HG02870 (cell line): ENCODE data around the gene THADA.

Experiments
- ATAC-seq: cut with Tn5 transposase; IDR thresholded peaks from one replicate; pipeline ENCODE4 v1.9.1; 2021; ENCODE audit warnings: mild to moderate bottlenecking, moderate library complexity; ENCODE audit not compliant: unreplicated experiment

Gene THADA

DNA sequence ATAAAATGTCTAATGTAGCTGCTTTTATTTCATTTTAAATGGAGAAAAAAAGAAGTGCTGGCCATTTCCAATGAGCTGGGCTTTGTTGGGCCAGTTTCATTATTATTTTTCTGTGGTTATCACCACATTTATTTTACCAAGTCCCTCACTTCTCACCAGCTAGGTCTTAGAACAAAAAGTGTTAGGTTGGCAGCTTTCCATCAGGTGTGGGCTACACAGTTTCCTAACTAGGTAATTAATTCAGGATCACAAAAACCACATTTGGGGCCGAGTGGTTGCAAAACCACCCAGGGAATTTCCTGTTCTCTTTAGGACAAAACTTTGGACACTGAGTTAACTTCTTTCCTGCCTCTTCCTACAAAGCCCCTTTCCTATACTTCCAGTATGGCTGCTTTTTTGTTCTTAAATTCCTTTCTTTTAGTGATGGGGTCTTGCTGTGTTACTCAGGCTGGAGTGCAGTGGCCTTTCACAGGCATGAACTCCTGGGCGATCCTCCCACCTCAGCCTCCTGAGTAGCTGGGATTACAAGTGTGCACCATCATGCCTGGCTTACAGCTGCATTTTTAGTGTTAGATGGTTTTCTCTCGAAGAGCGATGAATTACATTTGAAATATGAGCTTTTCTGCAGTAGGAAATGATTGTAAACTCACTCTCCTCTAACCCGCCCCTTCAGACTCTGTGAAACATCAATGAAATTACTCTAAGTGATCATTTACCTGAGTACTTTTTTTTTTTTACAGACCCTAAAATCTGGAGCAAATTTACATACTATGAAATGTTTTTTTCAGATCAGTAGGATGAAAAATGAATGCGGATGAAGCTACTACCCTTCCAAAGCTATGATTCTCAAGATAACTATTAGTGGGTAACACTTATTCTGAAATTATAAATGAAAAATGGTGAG lies 366.8 kb downstream of the THADA start:
- no peak for ATAC-seq

- no peak for ATAC-seq
Observed at GRCh38 chr2:43228321-43228751, 367.5 kb downstream of the THADA start.

GRCh38 chr2:43227830-43228281 lies 368.0 kb downstream of the THADA start:
- no peak for ATAC-seq

DNA sequence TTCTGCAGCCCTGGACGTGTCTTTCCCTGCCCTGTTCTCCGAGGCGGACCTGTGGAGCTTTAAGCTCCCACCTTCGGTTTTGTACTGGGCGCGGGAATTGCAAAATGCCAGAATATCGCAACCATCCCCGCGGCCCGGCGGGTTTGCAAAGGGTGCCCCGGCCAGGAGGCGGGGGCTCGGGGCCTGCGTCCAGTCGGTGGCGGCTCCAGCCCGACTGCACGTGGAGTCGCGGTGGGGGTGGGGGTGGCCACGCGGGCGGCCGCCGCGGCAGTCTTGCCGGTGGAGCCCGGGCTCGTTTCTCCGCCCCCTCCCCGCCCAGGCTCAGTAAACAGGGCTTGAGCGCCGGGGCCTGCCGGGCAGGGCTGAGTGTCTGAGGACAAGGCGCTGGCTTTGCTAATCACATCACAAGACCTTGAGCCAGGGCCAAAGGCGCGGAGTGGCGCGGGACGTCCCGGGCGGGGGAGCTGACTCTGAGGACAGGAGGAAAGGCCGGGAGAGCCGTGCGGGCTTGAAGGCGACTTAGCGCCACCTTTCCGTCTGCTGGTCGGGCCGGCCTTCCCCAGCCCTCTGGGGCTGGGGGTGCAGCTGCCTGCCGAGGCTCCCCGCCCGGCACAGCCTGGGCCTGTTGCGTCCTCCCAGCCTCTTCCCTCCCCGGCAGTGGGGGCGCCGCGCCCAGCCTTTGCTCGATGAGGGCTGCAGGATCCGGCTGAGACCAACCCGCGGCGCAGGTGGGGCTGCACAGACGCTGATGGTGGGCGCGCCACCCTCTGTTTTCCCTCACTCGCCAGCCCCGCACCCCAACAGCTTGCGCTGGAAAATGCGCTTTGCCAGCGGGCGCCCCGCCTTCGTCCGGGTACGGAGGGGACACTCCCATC lies 368.6 kb downstream of the THADA start:
- ATAC-seq = peak; percentile 24

GRCh38 chr2:43226558-43226954 lies 369.3 kb downstream of the THADA start, which contains the start of gene ZFP36L2:
ZFP36L2 (minus strand) TSS chr2:43226606; CDS start chr2:43226315, 291 bp downstream.
- ATAC-seq = peak; percentile 57

GRCh38 chr2:43225788-43226557 lies 369.9 kb downstream of the THADA start:
- ATAC-seq = peak; percentile 30

DNA sequence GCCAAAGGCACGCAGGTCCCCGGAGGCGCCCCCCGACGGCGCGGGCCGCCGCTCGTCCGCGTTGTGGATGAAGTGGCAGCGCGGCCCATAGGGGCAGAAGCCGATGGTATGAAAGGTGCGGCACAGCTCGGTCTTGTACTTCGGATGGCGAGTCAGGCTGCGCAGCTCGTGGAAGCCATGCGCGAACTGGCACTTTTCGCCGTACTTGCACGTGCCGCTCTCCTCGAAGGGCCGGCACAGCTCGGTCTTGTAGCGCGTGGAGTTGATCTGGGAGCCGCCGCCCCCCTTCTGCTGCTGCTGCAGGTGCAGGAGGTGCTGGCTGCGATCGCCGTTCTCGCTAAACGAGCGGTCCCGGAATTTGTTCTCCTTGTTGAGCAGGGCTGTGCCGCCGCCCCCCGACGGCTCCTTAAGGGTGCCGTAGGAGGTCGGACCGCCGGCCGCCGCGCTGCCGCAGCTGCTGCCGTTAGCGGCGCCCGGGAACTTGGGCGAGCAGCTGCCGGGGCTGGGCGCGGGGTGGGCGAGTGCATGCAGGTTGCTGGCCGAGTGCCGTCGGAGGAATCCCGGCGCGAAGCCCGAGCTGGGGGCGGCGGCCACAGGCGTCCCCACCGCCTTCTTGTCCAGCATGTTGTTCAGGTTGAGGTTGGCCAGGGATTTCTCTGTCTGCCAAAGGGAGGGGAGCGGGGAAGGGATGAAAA lies 370.6 kb downstream of the THADA start:
- ATAC-seq = no peak

DNA sequence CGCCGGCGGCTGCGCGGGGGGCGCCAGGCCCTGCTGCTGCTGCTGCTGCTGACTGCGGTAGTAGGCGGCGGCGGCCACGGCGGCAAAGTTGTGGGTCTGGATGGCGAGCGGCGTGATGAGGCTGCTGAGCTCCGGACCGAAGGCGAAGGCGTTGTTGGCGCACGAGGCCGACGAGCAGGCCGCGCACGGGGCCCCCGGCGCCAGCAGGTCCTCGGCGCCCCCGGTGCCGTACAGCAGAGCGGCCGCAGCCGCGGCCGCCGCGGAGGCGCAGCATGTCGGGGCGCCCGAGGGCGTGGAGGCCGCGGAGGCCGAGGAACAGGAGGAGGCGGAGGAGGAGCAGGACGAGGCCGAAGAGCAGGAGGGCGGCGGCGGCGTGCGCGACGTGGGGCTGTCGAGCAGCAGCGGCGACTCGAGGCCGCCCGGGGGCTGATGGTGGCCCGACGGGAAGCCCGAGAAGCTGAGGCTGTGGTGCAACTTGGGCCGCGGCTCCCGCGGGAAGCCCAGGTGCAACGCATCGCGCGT lies 371.2 kb downstream of the THADA start:
- ATAC-seq = no peak

GRCh38 chr2:43224131-43224570 lies 371.7 kb downstream of the THADA start:
- no peak for ATAC-seq

- no peak for ATAC-seq
Observed at GRCh38 chr2:43223521-43224001, 372.3 kb downstream of the THADA start.

DNA sequence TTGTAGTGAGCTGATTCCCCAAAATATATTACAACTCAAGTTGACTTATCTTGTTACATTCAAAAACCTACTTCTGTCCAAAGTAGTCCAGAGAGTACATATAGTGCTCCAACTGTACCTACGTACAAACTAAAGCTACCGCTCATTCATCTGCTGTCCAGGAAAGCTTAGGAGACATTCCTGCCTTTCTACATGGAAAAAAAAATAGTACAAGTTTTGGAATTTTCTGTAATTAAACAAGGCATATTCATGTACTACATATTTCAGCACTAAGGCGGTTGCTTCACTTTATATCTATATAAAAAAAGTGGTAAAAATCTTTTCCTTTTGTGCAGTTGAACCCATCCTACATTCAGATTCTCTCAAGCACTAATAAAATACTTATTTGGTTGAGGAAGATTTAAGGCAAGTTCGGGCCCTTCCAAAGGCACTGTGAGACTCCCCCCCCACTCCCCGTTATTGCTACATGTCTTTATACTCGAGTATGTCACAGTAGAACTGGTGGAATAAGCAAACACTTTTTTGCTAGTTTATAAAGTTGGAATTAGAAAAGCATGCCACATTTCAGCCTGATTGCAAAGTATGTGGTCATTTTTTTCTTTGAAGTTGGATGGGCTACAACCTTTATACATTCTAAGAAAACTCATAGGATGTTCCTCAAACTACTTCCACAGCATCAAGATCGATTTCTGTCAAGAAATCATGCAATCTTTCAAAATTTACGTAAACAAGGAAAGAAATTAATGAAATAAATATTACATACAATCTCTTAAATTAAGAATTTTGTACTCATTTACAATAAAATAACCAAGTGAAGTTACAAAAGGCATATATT lies 373.1 kb downstream of the THADA start:
- ATAC-seq = no peak

- ATAC-seq = no peak
Observed at GRCh38 chr2:43221763-43222474, 373.9 kb downstream of the THADA start.

- ATAC-seq = no peak
Observed at GRCh38 chr2:43221124-43221762, 374.6 kb downstream of the THADA start.

DNA sequence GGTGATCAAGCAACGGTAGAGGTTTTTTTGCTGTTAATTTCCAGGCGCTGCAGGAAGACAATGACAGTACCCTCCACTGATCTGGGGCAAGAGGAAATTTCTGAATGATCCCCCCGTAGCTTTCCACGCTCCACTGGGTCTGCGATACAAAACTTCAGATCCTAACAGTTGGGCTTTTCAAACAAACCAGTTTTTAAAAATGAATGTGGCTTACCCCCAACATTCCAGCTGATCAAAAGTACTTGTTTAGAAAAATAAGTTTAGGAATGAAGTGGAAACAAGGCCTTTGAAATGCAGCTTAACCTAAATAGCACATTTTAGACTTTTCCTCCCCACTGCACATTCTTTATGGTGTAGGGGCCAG lies 375.1 kb downstream of the THADA start:
- ATAC-seq = no peak

DNA sequence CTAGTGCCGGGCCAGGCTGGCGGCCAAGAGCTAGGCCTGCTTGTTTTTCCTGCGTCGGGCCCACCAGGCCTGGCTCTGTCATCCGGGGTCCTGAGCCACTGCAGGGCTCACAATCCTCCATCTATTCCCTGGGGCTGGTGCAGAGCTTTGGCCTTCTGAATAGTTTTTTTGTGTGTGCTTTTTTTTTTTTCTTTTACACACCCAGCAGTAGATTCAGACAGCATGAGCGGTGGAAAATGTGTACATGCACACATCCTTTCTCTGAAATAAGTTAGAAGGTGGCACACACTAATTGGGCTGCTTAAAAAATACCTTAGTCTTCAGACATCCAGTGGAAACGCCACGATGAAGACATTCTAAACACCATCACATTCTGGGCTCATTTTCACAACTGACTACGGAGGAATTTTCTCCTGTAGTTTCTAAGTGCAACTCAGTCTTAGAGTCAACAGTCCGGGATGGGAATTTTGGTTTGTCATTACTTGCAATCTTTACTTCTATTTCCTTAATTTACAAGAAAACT lies 375.5 kb downstream of the THADA start:
- ATAC-seq = no peak

GRCh38 chr2:43219383-43220228 lies 376.2 kb downstream of the THADA start:
- ATAC-seq = peak; percentile 56
